Hematopoietic multipotent progenitor cell treated with erythropoietin and hydrocortisone succinate and interleukin-3 and kit ligand, for 4 days (in vitro differentiated cells): ENCODE measurements around the gene SUMF2.
A peak's percentile ranks its signal among the peaks of the same experiment; 100 is the strongest.
"Not testable (repeated sequence)": the region's sequence is repeated elsewhere in the genome, so short reads cannot be mapped to it uniquely, and the experiment has no call there.

Experiments
- DNase-seq: peaks from one replicate; pipeline ENCODE4 v3.0.0-alpha.2; 2015

Gene SUMF2

DNA sequence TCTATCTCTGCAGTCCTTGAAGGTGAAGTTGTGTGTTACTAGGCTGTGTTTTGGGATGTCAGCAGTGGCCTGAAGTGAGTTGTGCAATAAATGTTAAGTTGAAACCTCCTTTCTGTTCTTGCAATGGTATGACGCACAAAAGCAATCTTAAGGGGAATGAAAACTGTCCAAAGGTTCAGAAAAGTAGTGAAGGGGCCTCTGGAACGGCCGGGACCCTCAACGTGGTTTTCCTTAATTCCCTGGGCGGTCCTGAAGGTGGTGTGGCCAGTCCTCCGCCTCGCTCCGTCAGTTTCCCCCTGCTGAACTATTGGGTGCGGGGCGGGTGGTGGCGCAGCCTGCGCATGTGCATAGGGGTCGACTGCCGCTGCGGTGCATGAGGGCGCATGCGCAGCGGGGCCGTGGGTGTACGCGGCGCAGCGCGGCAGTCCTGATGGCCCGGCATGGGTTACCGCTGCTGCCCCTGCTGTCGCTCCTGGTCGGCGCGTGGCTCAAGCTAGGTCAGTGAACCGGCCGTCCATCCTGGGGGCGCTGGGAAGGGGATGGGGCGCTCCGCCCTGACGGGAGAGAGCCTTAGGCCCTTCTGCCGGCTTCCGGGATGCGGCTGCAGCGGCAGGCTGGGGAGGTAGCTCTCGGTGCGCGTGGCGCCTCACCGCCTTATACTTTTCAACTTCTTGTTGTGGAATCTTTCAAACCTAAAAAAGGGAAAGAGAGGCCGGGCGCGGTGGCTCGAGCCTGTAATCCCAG lies at the start of gene SUMF2:
TSS of gene SUMF2 (plus strand) at position 405 of the 744 bp plus-strand sequence. CDS start at position 431, 26 bp downstream.
- peak; percentile 95 for DNase-seq

DNA sequence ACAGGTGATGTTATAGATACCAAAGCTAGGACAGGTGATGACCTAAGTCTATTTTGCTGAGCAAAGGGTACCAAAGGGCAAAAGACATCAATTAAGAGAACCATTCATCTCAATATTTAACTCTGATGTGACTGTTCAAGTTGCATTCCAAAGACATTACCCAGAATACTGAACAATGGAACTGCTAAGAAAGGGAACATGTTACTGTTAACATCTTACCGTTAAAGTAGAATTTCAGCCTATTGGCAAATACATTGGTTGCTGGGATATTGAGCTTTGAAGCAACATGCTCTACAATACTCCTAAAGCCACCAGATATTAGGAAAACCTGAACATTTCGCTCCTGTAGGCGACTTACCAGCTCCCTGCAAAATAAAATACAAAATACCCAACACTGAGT lies 47.1 kb upstream of the SUMF2 start:
- not testable (repeated sequence) for DNase-seq

DNA sequence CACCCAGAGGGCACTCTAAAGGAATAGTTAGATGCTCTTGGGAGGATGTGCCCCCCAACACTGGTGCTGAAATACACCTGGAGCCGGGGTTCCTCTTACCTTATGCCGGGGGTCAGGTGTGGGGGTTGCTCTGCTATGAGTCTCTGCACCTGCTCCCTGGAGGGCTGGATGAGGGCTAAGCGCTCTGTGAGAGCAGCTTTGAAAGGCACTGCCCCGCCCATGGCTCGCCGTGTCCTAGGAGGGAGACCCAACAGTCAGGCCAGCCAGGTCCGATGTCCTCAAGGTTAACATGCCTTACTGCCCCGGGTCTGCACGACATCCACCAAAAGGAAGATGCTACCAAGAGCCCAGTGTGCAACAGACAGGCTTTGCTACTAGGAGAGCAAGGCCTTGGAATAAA lies 44.6 kb upstream of the SUMF2 start:
- DNase-seq: no peak

DNA sequence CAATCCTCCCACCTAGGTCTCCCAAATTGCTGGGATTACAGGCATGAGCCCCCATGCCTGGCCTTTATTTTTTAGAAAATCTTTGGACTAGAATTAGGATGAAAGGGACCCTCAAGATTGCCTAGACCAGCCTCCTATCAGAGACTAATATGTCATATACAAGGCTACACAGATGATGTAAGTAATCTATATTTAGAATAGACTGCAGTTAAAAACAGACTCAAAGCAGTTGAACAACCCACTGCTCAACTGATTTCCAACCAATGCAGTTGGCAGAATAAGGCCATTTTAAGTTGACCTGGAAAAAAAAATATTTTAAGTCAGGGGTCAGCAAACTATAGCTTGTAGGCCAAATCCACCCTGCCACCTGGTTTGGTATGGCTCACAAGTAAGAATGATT lies 40.6 kb upstream of the SUMF2 start:
- DNase-seq: no peak

DNA sequence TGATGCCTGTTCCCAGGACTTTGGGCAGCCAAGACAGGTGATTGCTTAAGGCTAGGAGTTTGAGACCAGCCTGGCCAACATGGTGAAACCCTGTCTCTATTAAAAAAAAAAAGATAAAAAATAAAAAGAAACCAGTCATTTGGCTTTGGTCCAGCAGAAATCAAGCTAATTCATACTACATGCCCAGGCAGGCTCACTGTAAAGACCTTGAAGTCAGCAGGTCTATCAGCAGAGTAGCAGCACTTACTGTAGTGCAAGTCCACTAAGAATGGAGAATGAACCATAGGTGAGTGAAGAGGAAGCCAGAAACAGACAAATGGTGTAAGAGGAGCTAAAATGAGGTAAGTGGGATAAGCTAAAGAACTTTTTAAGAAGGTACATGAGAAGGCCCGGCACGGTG lies 37.5 kb upstream of the SUMF2 start:
- DNase-seq: peak; percentile 32

DNA sequence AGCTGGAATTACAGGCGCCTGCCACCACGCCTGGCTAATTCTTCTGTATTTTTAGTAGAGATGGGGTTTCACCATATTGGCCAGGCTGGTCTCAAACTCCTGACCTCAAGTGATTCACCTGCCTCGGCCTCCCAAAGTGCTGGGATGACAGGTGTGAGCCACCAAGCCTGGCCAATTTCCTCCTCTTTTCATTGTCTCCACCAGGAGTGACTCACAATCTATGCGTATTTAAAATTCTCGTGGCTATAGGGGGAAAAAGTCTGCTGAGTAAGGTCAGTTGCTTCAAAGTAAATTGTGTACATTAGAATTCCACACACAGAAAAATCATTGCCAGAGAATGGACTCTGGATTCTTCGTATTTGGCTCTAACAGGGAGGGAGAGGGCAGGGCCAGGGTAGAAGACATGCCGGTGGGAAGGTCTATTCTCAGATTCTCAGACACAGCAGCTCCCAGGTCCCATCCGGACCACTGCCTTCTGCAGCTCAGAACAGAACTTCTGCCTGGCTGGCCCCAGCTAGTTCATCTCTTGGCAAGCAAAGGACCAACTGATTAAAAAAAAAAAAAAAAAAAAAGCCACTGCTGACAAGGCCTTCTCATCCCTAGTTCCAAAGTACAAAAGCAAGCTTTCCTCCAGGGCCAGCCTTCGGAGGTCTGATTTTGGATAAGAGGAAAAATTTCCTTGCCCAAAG lies 35.0 kb upstream of the SUMF2 start:
- DNase-seq: no peak

DNA sequence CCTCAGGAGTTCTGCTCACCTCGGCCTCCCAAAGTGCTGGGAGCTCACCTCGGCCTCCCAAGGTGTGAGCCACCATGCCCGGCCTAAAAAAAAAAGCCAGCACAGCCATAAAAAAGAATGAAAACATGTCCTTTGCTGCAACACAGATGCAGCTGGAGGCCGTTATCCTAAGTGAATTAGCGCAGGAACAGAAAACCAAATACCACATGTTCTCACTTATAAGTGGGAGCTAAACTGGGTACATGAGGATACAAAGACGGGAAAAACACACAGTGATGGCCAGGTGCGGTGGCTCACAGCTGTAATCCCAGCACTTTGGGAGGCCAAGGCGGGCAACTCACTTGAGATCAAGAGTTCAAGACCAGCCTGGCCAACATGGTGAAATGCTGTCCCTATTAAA lies 33.7 kb upstream of the SUMF2 start:
- no peak for DNase-seq

DNA sequence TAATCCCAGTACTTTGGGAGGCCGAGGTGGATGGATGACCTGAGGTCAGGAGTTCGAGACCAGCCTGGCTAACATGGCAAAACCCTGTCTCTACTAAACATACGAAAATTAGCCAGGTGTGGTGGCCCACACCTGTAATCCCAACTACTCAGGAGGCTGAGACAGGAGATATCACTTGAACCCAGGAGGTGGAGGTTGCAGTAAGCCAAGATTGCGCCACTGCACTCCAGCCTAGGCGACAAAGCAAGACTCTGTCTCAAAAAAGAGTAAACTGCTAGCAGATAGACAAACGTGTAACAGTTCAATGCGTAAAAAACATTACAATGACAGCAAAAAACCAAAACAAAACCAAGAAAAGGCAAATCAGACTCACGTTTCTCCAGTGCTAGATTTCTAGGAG lies 32.5 kb upstream of the SUMF2 start:
- not testable (repeated sequence) for DNase-seq

DNA sequence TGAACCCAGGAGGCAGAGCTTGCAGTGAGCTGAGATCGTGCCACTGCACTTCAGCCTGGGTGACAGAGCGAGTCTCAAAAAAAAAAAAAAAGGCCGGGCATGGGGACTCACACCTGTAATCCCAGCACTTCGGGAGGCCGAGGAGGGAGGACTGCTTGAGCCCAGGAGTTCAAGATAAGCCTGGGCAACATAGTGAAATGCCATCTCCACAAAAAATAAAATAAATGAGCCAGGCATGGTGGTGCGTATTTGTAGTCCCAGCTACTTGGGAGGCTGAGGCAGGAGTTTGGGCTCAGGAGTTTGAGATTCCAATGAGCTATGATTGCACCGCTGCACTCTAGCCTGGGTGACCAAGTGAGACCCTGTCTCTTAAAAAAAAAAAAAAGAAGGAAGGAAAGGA lies 31.5 kb upstream of the SUMF2 start:
- DNase-seq: not testable (repeated sequence)

DNA sequence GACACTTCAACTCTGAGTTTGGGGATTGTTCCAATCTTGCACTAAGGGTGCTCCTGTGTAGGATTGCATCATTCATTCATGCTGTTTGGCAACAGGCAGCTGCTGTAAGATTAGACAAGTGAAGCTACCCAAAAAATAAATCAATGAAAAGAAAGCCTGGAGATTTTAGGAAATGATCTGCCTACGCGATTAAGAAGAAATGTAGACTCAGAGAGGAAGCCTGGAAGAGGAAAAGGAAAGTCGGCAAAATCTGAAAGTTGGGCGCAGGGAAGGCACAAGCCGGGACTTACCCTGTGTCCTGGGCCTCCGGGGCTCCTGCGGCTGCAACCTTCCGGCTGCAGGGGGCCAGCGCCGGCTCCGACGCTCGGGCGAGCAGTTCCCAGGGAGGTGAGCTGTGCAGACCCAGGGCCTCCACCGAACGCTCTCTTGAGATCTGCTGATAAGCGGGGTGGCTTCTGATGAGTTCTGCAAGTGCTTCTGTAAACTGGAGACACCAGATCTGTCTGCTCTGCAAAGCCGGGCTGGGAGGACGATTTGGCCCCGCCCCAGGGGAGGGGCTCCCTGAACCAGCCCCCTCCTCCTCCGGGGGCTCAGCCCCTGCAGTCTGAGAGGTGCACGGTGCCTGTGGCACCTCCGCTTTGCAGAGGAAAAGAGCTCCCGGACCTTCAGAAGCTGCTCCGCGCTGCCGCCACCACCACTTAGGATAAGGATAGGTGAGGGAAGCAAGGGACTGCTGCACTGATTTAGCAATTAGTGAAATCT lies 30.2 kb upstream of the SUMF2 start:
- peak; percentile 91 for DNase-seq

DNA sequence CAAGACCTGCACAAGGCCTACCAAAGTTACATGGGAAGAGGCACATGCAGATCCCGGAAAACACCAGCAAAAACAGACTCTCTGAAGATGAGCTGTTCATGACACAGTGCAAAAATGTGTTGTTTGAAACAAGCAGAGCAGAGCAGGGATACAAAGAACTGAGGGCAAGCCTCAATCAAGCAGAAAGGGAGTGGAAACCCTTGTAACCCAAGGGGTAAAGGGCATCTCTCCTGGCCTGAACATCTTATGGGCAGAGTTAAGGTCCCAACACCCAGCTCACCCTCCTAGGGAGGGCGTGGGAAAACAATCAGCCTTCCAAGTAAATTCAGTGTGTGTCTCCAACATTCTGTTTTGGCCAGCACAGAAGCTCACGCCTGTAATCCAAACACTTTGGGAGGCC lies 23.4 kb upstream of the SUMF2 start:
- no peak for DNase-seq

DNA sequence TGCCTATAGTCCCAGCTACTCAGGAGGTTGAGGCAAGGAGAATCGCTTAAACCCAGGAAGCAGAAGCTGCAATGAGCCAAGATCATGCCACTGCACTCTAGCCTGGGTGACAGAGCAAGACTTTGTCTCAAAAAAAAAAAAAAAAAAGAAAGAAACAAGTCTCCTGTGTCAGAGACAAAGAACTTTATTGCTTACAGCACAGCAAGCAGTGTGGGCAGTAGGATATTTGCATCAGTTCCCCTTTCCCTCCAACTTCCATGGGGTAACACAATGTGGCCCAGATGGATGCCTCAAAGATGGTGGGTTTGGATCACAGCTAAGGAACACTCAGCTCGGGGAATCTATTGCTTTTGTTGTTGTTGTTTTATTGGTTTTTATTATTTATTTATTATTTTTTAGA lies 18.3 kb upstream of the SUMF2 start:
- not testable (repeated sequence) for DNase-seq

DNA sequence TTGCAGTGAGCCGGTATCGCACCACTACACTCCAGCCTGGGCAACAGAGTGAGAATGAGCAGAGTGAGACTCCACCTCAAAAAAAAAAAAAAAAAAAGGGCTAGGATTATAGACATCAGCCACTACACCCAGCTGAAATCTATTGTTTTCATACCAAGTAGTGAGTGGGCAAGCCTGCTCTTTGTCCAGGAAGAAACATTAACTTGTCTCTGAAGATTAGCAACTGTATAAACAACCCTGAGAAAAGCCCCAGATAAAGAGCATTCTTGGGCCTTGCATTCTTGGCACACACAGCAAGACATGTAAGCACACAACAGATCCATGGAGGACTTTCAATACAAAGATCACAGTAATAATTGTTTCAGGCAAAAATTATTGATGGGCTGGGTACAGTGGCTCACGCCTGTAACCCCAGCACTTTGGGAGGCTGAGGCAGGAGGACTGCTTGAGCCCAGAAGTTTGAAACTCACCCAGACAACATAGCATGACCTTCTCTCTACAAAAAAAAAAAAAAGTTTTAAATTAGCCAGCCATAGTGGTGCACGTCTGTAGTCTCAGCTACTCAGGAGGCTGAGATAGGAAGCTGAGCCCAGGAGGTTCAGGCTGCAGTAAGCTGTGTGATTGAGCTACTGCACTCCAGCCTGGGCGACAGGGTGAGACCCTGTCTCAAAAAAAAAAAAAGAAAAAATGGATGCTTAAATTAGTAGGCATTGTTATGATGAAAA lies 17.2 kb upstream of the SUMF2 start:
- peak; percentile 67 for DNase-seq

DNA sequence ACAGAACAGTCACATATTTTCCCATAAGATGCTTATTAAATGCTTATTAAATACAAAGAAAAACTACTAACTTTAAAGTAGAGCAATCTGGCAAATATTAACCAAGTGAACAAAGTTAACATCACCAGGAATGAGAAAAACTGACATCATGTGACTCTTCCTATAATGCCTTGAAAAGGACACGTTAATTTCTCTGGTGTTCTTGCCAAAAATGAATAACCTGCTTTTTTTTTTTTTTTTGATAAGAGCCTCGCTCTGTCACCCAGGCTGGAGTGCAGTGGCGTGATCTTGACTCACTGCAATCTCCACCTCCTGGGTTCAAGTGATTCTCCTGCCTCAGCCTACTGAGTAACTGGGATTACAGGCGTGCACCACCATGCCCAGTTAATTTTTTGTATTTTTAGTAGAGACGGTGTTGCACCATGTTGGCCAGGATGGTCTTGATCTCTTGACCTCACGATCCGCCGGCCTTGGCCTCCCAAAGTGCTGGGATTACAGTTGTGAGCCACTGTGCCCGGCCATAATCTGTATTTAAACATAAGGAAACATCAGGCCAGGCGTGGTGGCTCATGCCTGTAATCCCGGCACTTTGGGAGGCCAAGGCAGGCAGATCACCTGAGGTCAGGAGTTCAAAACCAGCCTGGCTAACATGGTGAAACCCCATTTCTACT lies 16.5 kb upstream of the SUMF2 start:
- peak; percentile 33 for DNase-seq

DNA sequence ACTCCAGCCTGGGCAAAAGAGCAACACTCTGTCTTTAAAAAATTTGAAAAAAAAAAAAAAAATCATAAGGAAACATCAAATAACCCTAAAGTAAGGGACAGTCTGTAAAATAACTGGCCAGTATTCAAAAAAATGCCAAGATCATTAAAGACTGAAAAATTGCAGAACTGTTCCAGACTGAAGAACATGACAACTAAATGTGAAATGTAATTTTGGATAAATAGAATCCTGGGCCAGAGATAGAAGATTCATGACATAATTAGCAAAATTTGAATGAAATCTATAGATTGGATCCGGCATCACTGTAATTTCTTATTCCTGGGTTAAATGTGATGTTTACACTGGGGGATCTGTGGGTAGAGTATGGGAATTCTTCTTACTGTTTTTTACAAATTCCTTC lies 15.8 kb upstream of the SUMF2 start:
- no peak for DNase-seq

DNA sequence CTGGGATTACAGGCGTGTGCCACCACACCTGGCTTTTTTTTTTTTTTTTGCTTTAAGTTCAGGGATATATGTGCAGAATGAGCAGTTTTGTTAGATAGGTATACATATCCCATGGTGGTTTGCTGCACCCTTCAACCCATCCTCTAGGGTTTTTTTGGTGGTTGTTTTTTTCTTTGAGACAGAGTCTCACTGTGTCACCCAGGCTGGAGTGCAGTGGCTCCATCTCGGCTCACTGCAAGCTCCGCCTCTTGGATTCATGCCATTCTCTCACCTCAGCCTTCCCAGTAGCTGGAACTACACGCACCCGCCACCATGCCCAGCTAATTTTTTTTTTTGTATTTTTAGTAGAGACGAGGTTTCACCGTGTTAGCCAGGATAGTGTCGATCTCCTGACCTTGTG lies 15.3 kb upstream of the SUMF2 start:
- DNase-seq: peak; percentile 34

DNA sequence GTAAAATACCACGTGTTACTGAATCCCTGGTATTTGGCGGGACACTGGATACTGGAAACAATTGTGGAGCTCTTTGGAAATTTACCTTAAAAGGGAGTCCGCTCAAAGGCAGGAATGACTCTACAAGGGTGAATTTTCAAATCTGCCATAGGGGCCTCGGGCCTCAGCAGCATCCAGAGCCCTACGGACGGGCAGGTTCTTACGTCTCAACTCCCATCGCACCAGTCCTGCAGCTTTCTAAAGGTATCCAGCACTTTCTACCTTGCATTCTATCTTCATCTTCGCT lies 13.1 kb upstream of the SUMF2 start:
- DNase-seq: no peak

DNA sequence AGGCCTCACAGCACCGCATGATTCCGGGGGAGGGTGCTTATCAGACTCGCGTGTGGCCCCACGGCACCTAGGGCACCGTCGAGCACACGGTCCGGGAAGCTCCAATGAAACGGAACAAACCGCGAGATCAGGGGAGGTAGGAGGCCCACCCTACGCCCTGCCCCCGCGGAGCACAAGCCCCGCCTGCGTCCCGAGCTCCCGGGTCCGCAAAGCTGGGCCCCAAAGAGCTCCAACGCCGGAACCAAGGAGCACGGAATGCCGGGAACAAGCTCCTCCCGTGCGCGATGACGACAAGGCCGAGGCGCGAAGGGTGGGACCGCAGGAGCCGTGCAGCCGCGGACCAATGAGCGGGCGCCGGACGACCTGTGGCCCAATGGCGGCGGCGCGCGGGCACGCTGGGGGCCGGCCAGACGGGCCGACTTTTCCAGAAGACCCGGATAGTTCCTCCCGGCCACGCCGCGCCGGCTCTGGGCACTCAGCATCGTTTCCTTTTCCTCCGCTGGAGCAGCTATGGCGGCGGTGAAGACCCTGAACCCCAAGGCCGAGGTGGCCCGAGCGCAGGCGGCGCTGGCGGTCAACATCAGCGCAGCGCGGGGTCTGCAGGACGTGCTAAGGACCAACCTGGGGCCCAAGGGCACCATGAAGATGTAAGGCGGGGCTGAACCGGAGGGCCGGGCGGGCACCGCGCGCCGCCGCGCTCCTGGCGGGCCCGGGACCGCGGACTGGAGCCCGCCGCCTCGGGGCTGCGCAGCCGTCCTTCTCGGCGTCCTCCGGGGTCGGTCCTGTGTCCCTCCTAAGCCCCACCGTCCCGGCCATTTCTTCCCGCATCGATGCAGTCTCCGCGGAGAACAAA lies 12.5 kb upstream of the SUMF2 start, which contains the start of the genes CCT6A and PSPH:
TSS of gene CCT6A (plus strand) at position 427 of the 853 bp plus-strand sequence. CDS start at position 511, 84 bp downstream.
TSS of gene PSPH (minus strand) at position 106 of the 853 bp plus-strand sequence. CDS start 30,232 bp downstream, outside the sequence.
- DNase-seq: peak; percentile 99

DNA sequence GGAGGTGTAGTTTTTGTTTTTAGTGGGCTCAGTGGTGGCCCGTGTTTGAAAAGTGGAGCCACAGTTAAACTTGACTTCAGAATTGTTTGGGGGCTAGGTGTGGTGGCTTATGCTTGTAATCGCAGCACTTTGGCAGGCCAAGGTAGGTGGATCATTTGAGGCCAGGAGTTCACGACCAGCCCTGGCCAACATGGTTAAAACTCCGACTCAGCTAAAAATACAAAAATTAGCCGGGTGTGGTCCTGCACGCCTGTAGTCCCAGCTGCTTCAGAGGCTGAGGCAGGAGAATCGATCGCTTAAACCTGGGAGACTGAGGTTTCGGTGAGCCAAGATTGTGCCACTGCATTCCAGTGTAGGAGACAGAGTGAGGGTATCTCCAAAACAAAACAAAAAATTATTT lies 10.7 kb upstream of the SUMF2 start:
- no peak for DNase-seq

DNA sequence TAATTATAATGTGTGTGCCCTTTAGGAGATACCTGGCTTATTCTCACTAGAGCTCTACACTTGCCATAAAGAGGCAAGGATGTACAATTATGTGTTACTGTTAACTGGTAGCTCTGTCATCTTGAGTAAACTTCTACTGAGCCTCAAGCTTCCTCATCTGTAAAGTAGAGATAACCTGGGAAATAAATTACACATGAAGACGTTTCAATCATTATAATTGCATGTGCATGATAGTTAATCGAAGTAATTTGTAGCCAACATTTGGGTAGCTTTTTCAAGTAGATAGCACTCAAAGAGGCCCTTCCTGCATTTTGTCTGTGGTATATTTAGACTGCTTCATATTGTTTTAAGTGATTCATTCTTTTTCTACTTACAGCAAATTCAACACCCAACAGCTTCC lies 10.1 kb upstream of the SUMF2 start:
- no peak for DNase-seq

DNA sequence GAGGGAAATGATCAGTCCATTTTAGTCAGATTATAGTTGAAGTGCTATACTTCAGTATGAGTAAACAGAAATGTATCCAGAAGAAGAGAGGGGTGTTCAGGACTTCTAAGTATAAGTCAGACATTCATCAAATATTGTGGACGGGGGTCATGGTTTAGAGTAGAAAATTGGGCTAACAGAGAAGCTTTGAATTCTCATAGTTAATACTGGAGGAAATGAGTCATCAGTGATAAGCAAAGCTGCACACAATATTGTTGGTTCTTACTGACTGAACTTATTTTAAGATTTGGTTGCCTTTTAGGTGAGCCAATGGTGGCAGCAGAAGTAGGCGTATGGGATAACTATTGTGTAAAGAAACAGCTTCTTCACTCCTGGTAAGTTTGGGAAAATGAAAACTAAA lies 1.7 kb upstream of the SUMF2 start:
- DNase-seq: peak; percentile 77

DNA sequence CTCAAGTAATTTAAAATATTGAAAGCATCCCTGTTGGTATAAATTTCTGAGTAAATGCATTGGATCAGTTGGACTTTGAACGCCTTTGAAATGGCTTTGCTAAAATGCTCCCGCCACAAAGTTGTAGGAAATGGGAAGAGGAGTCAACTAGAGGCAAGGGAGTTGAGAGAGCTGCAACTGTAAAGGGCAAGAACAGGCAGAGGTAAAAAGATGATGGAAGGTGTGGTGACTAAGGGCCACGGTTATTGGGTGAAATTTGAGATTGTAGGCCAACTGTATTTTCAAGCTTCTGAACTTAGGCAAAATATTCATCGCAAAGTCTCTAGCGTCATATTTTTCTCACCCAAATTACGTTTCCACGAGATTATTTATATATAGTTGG lies 595 bp upstream of the SUMF2 start:
- no peak for DNase-seq
